NB4 (cell line): ENCODE results near the gene XYLT1.

Experiments
- CTCF ChIP-seq: IDR thresholded peaks from one replicate; pipeline ENCODE4 v1.5.1; 2012; ENCODE audit warnings: low read depth, low read length
- POLR2A ChIP-seq: IDR thresholded peaks from 2 replicates; pipeline ENCODE4 v1.6.1; 2011; ENCODE audit warnings: mild to moderate bottlenecking; ENCODE audit not compliant: insufficient read length; ENCODE audit errors: extremely low read depth
- TF ChIP-seq, protein P1 (sequence below): IDR thresholded peaks from 2 replicates; pipeline ENCODE4 v1.6.1; 2011; ENCODE audit warnings: low read depth, low read length

GRCh38 chr16:17511340-17511739 lies 40.6 kb upstream of the XYLT1 start:
- no peak for TF ChIP-seq CTCF
- TF ChIP-seq POLR2A: no peak
- TF ChIP-seq, protein P1, sequence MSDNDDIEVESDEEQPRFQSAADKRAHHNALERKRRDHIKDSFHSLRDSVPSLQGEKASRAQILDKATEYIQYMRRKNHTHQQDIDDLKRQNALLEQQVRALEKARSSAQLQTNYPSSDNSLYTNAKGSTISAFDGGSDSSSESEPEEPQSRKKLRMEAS: no peak
